Central memory CD8-positive, alpha-beta T cell (primary cell): ENCODE data around the gene PCDH7.

ENCODE experiments used
- ATAC-seq: fragments of 150-1000 bp; cut with Tn5 transposase; replicated peaks from 2 replicates; pipeline ENCODE4 v1.10.0; 2022; ENCODE audit warnings: mild to moderate bottlenecking, moderate FRiP score, moderate number of reproducible peaks; ENCODE audit not compliant: poor library complexity, severe bottlenecking; ENCODE audit errors: extremely low read depth
- DNase-seq, 2 donors: peaks; one replicate each; pipeline ENCODE4 v3.0.0; 2021; ENCODE audit warnings: low spot score in 2 of 2
- H3K27ac Mint-ChIP-seq: one replicate; pipeline ENCODE4 v1.8.0; 2022; ENCODE audit warnings: low read depth, mild to moderate bottlenecking, moderate library complexity, mixed read lengths
- H3K27me3 Mint-ChIP-seq: one replicate; pipeline ENCODE4 v1.8.0; 2022; ENCODE audit warnings: mixed read lengths
- H3K36me3 Mint-ChIP-seq: one replicate; pipeline ENCODE4 v1.8.0; 2022; ENCODE audit warnings: mild to moderate bottlenecking, moderate library complexity, mixed read lengths; ENCODE audit not compliant: insufficient read depth
- H3K4me1 Mint-ChIP-seq: one replicate; pipeline ENCODE4 v1.8.0; 2022; ENCODE audit warnings: mixed read lengths
- H3K4me3 Mint-ChIP-seq: one replicate; pipeline ENCODE4 v1.8.0; 2022; ENCODE audit warnings: mild to moderate bottlenecking, moderate library complexity, mixed read lengths
- H3K9me3 Mint-ChIP-seq: one replicate; pipeline ENCODE4 v1.8.0; 2022; ENCODE audit warnings: mixed read lengths

Gene PCDH7, protein sequence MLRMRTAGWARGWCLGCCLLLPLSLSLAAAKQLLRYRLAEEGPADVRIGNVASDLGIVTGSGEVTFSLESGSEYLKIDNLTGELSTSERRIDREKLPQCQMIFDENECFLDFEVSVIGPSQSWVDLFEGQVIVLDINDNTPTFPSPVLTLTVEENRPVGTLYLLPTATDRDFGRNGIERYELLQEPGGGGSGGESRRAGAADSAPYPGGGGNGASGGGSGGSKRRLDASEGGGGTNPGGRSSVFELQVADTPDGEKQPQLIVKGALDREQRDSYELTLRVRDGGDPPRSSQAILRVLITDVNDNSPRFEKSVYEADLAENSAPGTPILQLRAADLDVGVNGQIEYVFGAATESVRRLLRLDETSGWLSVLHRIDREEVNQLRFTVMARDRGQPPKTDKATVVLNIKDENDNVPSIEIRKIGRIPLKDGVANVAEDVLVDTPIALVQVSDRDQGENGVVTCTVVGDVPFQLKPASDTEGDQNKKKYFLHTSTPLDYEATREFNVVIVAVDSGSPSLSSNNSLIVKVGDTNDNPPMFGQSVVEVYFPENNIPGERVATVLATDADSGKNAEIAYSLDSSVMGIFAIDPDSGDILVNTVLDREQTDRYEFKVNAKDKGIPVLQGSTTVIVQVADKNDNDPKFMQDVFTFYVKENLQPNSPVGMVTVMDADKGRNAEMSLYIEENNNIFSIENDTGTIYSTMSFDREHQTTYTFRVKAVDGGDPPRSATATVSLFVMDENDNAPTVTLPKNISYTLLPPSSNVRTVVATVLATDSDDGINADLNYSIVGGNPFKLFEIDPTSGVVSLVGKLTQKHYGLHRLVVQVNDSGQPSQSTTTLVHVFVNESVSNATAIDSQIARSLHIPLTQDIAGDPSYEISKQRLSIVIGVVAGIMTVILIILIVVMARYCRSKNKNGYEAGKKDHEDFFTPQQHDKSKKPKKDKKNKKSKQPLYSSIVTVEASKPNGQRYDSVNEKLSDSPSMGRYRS (N-terminal part only)

GRCh38 chr4:30720021-30720660 is at the start of gene PCDH7:
TSS of gene PCDH7 (plus strand) at chr4:30720369. CDS start at chr4:30721423, 1,054 bp downstream.
- peak within 1 kb of the TSS; percentile 47 for H3K4me3 Mint-ChIP-seq
- H3K36me3 Mint-ChIP-seq: peaks cover 7% of the 10 kb centered on the region
- H3K9me3 Mint-ChIP-seq: no peaks in the 10 kb centered on the region
- ATAC-seq (no peak), DNase-seq (no peak)
- peaks cover 40% of the 10 kb centered on the region for H3K27me3 Mint-ChIP-seq
- peaks cover 16% of the 10 kb centered on the region for H3K4me1 Mint-ChIP-seq
- no peak within 1 kb of the TSS for H3K27ac Mint-ChIP-seq

GRCh38 chr4:30671926-30672448 is 48.2 kb upstream of the PCDH7 start:
- ATAC-seq (no peak), DNase-seq (no peak)
- peaks cover 33% of the 10 kb centered on the region for H3K9me3 Mint-ChIP-seq
- H3K36me3 Mint-ChIP-seq: no peaks in the 10 kb centered on the region
- H3K27ac Mint-ChIP-seq: no peak overlapping the region
- no peaks in the 10 kb centered on the region for H3K4me1 Mint-ChIP-seq
- H3K27me3 Mint-ChIP-seq: no peaks in the 10 kb centered on the region
- no peak overlapping the region for H3K4me3 Mint-ChIP-seq

GRCh38 chr4:30696191-30696590 is 24.0 kb upstream of the PCDH7 start:
- Mint-ChIP-seq H3K27ac (no peak overlapping the region), H3K4me1 (no peaks in the 10 kb centered on the region), H3K27me3 (no peaks in the 10 kb centered on the region), H3K9me3 (peaks cover 17% of the 10 kb centered on the region), H3K4me3 (no peak overlapping the region), H3K36me3 (no peaks in the 10 kb centered on the region)
- ATAC-seq (no peak), DNase-seq (no peak)

- Mint-ChIP-seq H3K9me3 (peaks cover 20% of the 10 kb centered on the region), H3K4me1 (peaks cover 16% of the 10 kb centered on the region), H3K36me3 (peaks cover 3% of the 10 kb centered on the region), H3K4me3 (no peak overlapping the region), H3K27me3 (peaks cover 26% of the 10 kb centered on the region), H3K27ac (no peak overlapping the region)
- ATAC-seq: no peak
- DNase-seq: no peak
Measured at GRCh38 chr4:30714408-30715031, 5.6 kb upstream of the PCDH7 start.

DNA sequence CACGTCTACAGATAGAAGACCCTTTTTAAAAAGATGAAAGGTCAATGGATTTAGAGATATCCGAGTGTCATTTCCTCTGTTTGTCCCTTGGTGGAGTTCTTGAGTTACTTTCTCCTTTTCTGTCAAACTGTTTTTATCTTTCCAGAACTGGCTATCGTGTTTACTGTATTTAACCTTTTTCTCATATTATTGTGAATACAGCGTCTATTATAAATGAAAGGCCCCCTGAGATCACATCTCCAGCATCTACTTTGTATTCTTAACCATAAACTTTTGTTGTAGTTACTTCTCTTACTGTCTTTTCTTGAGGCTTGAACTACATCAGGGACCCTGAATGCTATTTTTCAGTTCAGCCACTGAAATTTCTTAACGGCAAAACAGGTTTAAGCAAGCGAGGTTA is 4.0 kb upstream of the PCDH7 start:
- Mint-ChIP-seq H3K36me3 (peaks cover 6% of the 10 kb centered on the region), H3K4me1 (peaks cover 16% of the 10 kb centered on the region), H3K27ac (no peak overlapping the region), H3K4me3 (no peak overlapping the region), H3K27me3 (peaks cover 40% of the 10 kb centered on the region), H3K9me3 (peaks cover 9% of the 10 kb centered on the region)
- DNase-seq (no peak), ATAC-seq (no peak)

GRCh38 chr4:30716681-30717207 is 3.4 kb upstream of the PCDH7 start:
- Mint-ChIP-seq H3K4me1 (peaks cover 16% of the 10 kb centered on the region), H3K9me3 (peaks cover 5% of the 10 kb centered on the region), H3K27ac (no peak overlapping the region), H3K4me3 (peak overlapping the region; percentile 53), H3K36me3 (peaks cover 6% of the 10 kb centered on the region), H3K27me3 (peaks cover 40% of the 10 kb centered on the region)
- ATAC-seq (no peak), DNase-seq (no peak)

- no peak overlapping the region for H3K27ac Mint-ChIP-seq
- peaks cover 7% of the 10 kb centered on the region for H3K36me3 Mint-ChIP-seq
- H3K4me1 Mint-ChIP-seq: peaks cover 16% of the 10 kb centered on the region
- peak overlapping the region; percentile 53 for H3K4me3 Mint-ChIP-seq
- no peaks in the 10 kb centered on the region for H3K9me3 Mint-ChIP-seq
- DNase-seq (no peak), ATAC-seq (no peak)
- H3K27me3 Mint-ChIP-seq: peaks cover 40% of the 10 kb centered on the region
Measured at GRCh38 chr4:30717208-30718020, 2.8 kb upstream of the PCDH7 start.

DNA sequence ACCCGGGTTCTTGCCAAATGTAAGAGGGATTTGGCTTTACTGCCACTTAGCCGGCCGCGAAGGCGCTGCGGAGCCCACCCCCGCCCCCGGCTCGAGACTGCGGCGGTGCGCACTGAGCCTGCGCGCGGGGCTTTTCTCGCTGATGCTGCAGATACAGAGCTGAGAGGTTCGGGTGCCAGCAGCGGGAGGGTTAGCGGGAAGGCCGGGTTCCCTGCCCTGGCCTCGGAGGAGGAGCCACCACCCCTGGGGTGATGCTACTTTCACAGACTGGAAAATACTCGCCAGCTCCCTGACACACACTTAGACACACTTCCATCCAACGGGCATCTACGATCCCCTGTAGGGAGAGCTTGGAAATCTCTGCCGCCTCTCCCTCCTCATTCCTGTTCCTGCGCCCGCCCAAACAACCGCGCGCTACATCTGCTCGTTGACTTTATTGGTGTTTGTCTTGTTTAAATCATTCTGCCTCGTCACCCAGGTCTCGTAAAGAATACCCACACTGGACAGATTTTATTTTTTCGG is 2.1 kb upstream of the PCDH7 start:
- H3K9me3 Mint-ChIP-seq: no peaks in the 10 kb centered on the region
- H3K36me3 Mint-ChIP-seq: peaks cover 7% of the 10 kb centered on the region
- no peak overlapping the region for H3K27ac Mint-ChIP-seq
- H3K4me1 Mint-ChIP-seq: peaks cover 16% of the 10 kb centered on the region
- H3K4me3 Mint-ChIP-seq: peak overlapping the region; percentile 53
- DNase-seq (no peak), ATAC-seq (no peak)
- peaks cover 40% of the 10 kb centered on the region for H3K27me3 Mint-ChIP-seq

DNA sequence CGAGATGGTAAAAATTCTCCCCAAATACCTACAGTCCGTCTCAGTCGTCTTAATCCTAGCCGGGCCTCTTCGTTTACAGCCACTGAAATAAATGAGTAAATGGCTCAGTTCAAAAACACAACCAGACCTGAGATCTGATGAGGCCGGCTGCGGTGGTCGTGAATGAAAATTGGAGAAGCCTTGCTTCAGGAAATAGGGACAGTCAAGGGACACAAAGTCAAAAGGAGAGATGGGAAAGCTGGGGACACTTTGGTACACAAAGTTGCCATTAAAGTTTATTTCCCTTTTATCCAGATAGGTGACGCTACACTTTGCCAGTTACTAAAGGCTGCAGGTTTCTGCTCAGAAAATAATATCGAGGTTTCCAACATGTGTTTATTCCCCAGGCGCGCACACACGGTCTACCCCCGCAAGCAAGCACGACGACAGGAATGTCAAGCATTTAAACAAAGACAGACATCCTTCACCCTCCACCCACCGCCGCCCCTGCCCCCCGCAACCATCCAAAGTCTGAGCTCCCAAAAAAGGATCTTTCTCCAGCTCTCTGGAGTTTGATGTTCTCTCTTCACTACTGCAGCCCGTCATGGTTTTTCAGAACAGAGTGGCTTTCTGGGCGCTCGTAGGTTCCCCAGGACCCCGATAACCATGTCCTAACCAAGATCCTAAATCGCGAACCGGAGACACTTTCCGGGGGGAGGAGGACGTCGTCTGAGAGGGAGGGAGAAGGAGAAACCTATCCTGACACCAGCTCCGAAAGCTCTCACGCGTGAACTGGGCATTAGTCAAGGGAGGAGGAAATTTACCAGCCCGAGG is 1.3 kb upstream of the PCDH7 start:
- ATAC-seq (no peak), DNase-seq (no peak)
- H3K36me3 Mint-ChIP-seq: peaks cover 7% of the 10 kb centered on the region
- no peak overlapping the region for H3K27ac Mint-ChIP-seq
- peaks cover 40% of the 10 kb centered on the region for H3K27me3 Mint-ChIP-seq
- peak overlapping the region; percentile 47 for H3K4me3 Mint-ChIP-seq
- peaks cover 16% of the 10 kb centered on the region for H3K4me1 Mint-ChIP-seq
- no peaks in the 10 kb centered on the region for H3K9me3 Mint-ChIP-seq

- H3K9me3 Mint-ChIP-seq: no peaks in the 10 kb centered on the region
- H3K27ac Mint-ChIP-seq: no peak overlapping the region
- H3K4me3 Mint-ChIP-seq: peak overlapping the region; percentile 47
- ATAC-seq: no peak
- H3K4me1 Mint-ChIP-seq: peaks cover 16% of the 10 kb centered on the region
- DNase-seq: no peak
- peaks cover 40% of the 10 kb centered on the region for H3K27me3 Mint-ChIP-seq
- peaks cover 7% of the 10 kb centered on the region for H3K36me3 Mint-ChIP-seq
Measured at GRCh38 chr4:30719454-30720020, 632 bp upstream of the PCDH7 start.
